Astrocyte of the cerebellum (primary cell): ENCODE measurements around the gene CD3E.

Experiments
- DNase-seq: peaks from one replicate; pipeline ENCODE4 v3.0.0-alpha.2; 2011; ENCODE audit warnings: low read depth
- H3K4me3 ChIP-seq: 2 replicates; pipeline ENCODE4 v1.5.1; 2011; ENCODE audit warnings: mild to moderate bottlenecking, low read depth, low read length, moderate library complexity
- CTCF ChIP-seq: IDR thresholded peaks from 2 replicates; pipeline ENCODE4 v1.5.1; 2012; ENCODE audit warnings: low read length, low read depth, moderate library complexity, mild to moderate bottlenecking; ENCODE audit errors: missing control alignments
- in situ Hi-C: cut with HindIII; loops from 2 replicates; pipeline ENCODE4 v1.10.0; 2017; ENCODE audit warnings: low sequenced_read_pairs

CD3E gene

GRCh38 chr11:118276422-118276821 is 28.1 kb upstream of the CD3E start:
- DNase-seq = no peak
- no peak for TF ChIP-seq CTCF
- in situ Hi-C loops = no loop called here
- no peak overlapping the region for H3K4me3 ChIP-seq

- no peak for DNase-seq
- no peak overlapping the region for H3K4me3 ChIP-seq
- TF ChIP-seq CTCF = no peak
- in situ Hi-C loops = no loop called here
Observed at GRCh38 chr11:118277312-118277711, 27.2 kb upstream of the CD3E start.

GRCh38 chr11:118281284-118281683 is 23.2 kb upstream of the CD3E start:
- no peak for DNase-seq
- no peak for TF ChIP-seq CTCF
- in situ Hi-C loops = no loop called here
- H3K4me3 ChIP-seq = no peak overlapping the region

- TF ChIP-seq CTCF = no peak
- in situ Hi-C loops = no loop called here
- H3K4me3 ChIP-seq = no peak overlapping the region
- no peak for DNase-seq
Observed at GRCh38 chr11:118282606-118283005, 21.9 kb upstream of the CD3E start.

- DNase-seq = no peak
- in situ Hi-C loops = no loop called here
- no peak overlapping the region for H3K4me3 ChIP-seq
- TF ChIP-seq CTCF = no peak
Observed at GRCh38 chr11:118283037-118283636, 21.4 kb upstream of the CD3E start.

GRCh38 chr11:118283756-118284350 is 20.7 kb upstream of the CD3E start:
- in situ Hi-C loops = no loop called here
- DNase-seq = no peak
- H3K4me3 ChIP-seq = no peak overlapping the region
- no peak for TF ChIP-seq CTCF
